ENCODE results near the gene NACA.
"Not testable (repeated sequence)": the region's sequence is repeated elsewhere in the genome, so short reads cannot be mapped to it uniquely, and the experiment has no call there.

Gene NACA

GRCh38 chr12:56714431-56714929 lies 10.6 kb downstream of the NACA start:
- Histone ChIP-seq H3K27me3 (ENCODE audit: low read depth, low read length) (no peaks in the 10 kb centered on the region), H3K36me3 (ENCODE audit: control insufficient read depth in 1 of 2, insufficient read depth in 2 of 2, low read length in 2 of 2) (peaks cover 42 to 52% of the 10 kb centered on the region in 2 donors), H3K4me1 (ENCODE audit: control insufficient read depth in 1 of 2, insufficient read depth in 2 of 2, low read length in 2 of 2) (peaks cover 5 to 39% of the 10 kb centered on the region in 2 donors), H3K4me3 (ENCODE audit: low read depth in 1 of 2, low read length in 2 of 2) (no peak overlapping the region), H3K9me3 (ENCODE audit: control insufficient read depth in 1 of 2, low read length in 2 of 2) (no peaks in the 10 kb centered on the region), H3K27ac (ENCODE audit: low read length) (no peak overlapping the region)

DNA sequence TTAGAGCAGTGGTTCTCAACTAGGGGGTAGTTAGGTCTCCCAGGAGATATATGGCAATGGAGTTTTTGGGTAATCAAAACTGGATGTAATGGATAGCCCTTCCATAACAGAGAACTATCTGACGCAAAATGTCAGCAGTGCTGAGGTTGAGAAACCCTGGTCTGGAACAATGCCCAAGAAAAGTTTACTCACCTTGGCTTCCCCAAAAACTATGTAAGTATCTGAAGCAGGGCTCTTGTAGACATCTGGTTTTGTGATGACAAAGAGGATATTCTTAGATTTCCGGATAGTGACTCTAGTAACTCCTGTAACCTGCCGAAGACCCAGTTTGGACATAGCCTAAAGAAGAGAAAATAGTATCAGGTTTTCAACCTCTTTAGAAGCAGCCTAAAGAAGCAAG lies 11.8 kb downstream of the NACA start:
- Histone ChIP-seq H3K4me1 (ENCODE audit: control insufficient read depth in 1 of 2, insufficient read depth in 2 of 2, low read length in 2 of 2) (peaks cover 5 to 28% of the 10 kb centered on the region in 2 donors), H3K9me3 (ENCODE audit: control insufficient read depth in 1 of 2, low read length in 2 of 2) (no peaks in the 10 kb centered on the region), H3K36me3 (ENCODE audit: control insufficient read depth in 1 of 2, insufficient read depth in 2 of 2, low read length in 2 of 2) (peaks cover 36 to 41% of the 10 kb centered on the region in 2 donors), H3K27me3 (ENCODE audit: low read depth, low read length) (no peaks in the 10 kb centered on the region), H3K27ac (ENCODE audit: low read length) (no peak overlapping the region), H3K4me3 (ENCODE audit: low read depth in 1 of 2, low read length in 2 of 2) (no peak overlapping the region)

- H3K36me3 ChIP-seq (ENCODE audit: control insufficient read depth in 1 of 2, insufficient read depth in 2 of 2, low read length in 2 of 2): peaks cover 29 to 31% of the 10 kb centered on the region in 2 donors
- no peaks in the 10 kb centered on the region for H3K27me3 ChIP-seq (ENCODE audit: low read depth, low read length)
- no peak overlapping the region for H3K27ac ChIP-seq (ENCODE audit: low read length)
- no peaks in the 10 kb centered on the region for H3K9me3 ChIP-seq (ENCODE audit: control insufficient read depth in 1 of 2, low read length in 2 of 2)
- no peak overlapping the region for H3K4me3 ChIP-seq (ENCODE audit: low read depth in 1 of 2, low read length in 2 of 2)
- H3K4me1 ChIP-seq (ENCODE audit: control insufficient read depth in 1 of 2, insufficient read depth in 2 of 2, low read length in 2 of 2): no peaks in the 10 kb centered on the region
Measured at GRCh38 chr12:56709759-56710376, 15.2 kb downstream of the NACA start.

DNA sequence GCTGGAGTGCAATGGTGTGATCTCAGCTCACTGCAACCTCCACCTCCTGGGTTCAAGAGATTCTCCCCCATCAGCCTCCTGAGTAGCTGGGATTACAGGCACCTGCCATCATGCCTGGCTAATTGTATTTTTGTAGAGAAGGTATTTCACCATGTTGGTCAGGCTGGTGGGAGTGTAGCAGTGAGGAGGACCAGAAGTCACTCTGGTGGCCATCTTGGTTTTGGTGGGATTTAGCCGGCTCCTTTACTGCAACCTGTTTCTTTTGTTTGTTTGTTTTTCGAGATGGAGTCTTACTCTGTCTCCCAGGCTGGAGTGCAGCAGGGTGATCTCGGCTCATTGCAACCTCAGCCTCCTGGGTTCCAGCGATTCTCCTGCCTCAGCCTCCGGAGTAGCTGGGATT lies 20.6 kb downstream of the NACA start:
- not testable (repeated sequence) for H3K4me3 ChIP-seq (ENCODE audit: low read depth in 1 of 2, low read length in 2 of 2); H3K27me3 ChIP-seq (ENCODE audit: low read depth, low read length); H3K36me3 ChIP-seq (ENCODE audit: control insufficient read depth in 1 of 2, insufficient read depth in 2 of 2, low read length in 2 of 2); H3K27ac ChIP-seq (ENCODE audit: low read length); H3K4me1 ChIP-seq (ENCODE audit: control insufficient read depth in 1 of 2, insufficient read depth in 2 of 2, low read length in 2 of 2); H3K9me3 ChIP-seq (ENCODE audit: control insufficient read depth in 1 of 2, low read length in 2 of 2)

DNA sequence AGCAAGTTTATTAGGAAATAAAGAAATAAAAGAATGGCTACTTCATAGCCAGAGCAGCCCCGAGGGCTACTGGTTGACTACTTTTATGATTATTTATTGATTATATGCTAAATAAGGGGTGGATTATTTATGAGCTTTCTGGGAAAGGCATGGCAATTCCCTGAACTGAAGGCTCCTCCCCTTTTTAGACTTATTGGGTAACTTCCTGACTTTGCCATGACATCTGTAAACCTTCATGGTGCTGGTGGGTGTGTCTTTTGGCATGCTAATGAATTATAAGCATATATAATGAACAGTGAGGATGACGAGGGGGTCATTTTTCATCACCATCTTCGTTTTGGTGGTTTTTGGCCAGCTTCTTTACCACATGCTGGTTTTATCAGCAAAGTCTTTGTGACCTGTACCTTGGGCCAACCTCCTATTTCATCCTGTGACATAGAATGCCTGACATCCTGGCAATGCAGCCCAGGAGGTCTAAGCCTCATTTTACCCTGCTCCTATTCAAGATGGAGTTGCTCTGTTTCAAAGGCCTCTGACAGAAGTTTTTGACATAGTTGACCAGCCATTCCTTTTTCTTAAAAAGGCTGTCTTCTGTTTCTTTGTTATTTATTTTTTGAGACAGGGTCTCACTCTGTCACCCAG lies 26.0 kb downstream of the NACA start:
- Histone ChIP-seq H3K27me3 (ENCODE audit: low read depth, low read length) (no peaks in the 10 kb centered on the region), H3K4me1 (ENCODE audit: control insufficient read depth in 1 of 2, insufficient read depth in 2 of 2, low read length in 2 of 2) (no peaks in the 10 kb centered on the region), H3K36me3 (ENCODE audit: control insufficient read depth in 1 of 2, insufficient read depth in 2 of 2, low read length in 2 of 2) (no peaks in the 10 kb centered on the region), H3K4me3 (ENCODE audit: low read depth in 1 of 2, low read length in 2 of 2) (no peak overlapping the region), H3K9me3 (ENCODE audit: control insufficient read depth in 1 of 2, low read length in 2 of 2) (no peaks in the 10 kb centered on the region), H3K27ac (ENCODE audit: low read length) (no peak overlapping the region)

DNA sequence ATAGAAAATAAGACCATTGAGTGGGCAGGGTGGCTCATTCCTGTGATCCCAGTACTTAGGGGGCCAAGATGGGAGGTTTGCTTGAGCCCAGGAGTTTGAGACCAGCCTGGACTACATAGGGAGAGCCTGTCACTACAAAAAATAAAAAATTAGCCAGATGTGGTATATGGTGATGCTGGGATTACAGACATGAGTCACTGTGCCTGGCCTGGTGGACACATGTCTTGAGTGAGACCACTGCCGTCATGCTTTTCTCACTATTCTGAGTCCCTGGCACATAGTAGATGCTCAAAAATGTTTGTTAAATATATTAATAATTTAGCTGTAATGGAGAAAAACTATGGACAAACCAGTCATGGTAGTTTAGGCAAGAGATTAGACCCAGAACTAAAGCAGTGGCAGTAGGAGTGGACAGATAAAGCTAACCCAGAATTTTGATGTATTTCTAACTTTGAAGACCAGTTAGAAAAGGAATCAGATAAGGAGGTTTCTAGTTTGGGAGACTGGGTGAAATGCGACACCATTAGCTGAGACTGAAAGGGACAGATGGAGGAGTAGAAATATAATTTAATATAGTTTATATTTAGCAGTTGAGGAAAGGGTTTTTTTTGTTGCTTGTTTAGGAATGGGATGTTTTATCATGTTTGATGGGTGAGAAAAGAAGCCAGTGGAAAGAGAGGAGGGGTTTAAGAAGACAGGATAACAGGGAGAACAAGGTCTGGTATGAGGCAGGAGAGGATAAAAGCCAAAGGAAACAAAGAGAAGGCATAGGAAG lies 29.6 kb downstream of the NACA start:
- no peak overlapping the region for H3K27ac ChIP-seq (ENCODE audit: low read length)
- no peaks in the 10 kb centered on the region for H3K27me3 ChIP-seq (ENCODE audit: low read depth, low read length)
- H3K4me1 ChIP-seq (ENCODE audit: control insufficient read depth in 1 of 2, insufficient read depth in 2 of 2, low read length in 2 of 2): no peaks in the 10 kb centered on the region
- H3K4me3 ChIP-seq (ENCODE audit: low read depth in 1 of 2, low read length in 2 of 2): no peak overlapping the region
- H3K36me3 ChIP-seq (ENCODE audit: control insufficient read depth in 1 of 2, insufficient read depth in 2 of 2, low read length in 2 of 2): no peaks in the 10 kb centered on the region
- no peaks in the 10 kb centered on the region for H3K9me3 ChIP-seq (ENCODE audit: control insufficient read depth in 1 of 2, low read length in 2 of 2)

DNA sequence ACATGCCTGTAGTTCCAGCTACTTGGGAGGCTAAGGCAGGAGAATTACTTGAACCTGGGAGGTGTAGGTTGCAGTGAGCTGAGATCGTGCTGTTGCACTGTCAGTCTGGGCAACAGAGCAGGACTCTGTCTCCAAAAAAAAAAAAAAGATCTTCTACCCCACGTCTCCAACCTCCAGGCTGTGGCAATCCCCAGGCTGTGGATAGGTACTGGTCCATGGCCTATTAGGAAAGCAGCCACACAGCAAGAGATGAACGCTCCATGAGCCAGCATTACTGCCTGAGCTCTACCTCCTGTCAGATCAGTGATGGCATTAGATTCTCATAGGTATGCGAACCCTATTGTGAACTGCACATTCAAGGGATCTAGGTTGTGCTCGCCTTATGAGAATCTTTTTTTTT lies 30.9 kb downstream of the NACA start:
- H3K27ac ChIP-seq (ENCODE audit: low read length): no peak overlapping the region
- no peaks in the 10 kb centered on the region for H3K27me3 ChIP-seq (ENCODE audit: low read depth, low read length)
- no peaks in the 10 kb centered on the region for H3K36me3 ChIP-seq (ENCODE audit: control insufficient read depth in 1 of 2, insufficient read depth in 2 of 2, low read length in 2 of 2)
- no peak overlapping the region for H3K4me3 ChIP-seq (ENCODE audit: low read depth in 1 of 2, low read length in 2 of 2)
- no peaks in the 10 kb centered on the region for H3K9me3 ChIP-seq (ENCODE audit: control insufficient read depth in 1 of 2, low read length in 2 of 2)
- no peaks in the 10 kb centered on the region for H3K4me1 ChIP-seq (ENCODE audit: control insufficient read depth in 1 of 2, insufficient read depth in 2 of 2, low read length in 2 of 2)

DNA sequence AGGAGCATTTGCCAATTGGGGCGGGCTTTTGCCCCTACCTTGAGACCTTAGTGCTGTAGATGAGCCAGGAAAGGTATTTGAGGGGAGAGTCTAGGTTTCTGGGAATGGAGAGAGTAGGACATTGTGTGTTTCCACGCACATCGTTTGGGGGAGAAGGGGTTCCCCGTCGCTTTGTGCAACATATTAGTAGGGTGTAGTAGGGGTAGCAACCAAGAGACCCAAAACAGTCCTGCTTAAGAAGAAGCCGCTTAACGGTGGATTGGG lies 36.3 kb downstream of the NACA start:
- Histone ChIP-seq H3K36me3 (ENCODE audit: control insufficient read depth in 1 of 2, insufficient read depth in 2 of 2, low read length in 2 of 2) (peaks cover 0 to 9% of the 10 kb centered on the region in 2 donors), H3K4me3 (ENCODE audit: low read depth in 1 of 2, low read length in 2 of 2) (peak overlapping the region; percentile 66 to 70), H3K4me1 (ENCODE audit: control insufficient read depth in 1 of 2, insufficient read depth in 2 of 2, low read length in 2 of 2) (peaks cover 10 to 21% of the 10 kb centered on the region in 2 donors), H3K9me3 (ENCODE audit: control insufficient read depth in 1 of 2, low read length in 2 of 2) (no peaks in the 10 kb centered on the region), H3K27ac (ENCODE audit: low read length) (peak overlapping the region; percentile 99), H3K27me3 (ENCODE audit: low read depth, low read length) (no peaks in the 10 kb centered on the region)

GRCh38 chr12:56688129-56688845 lies 36.8 kb downstream of the NACA start, which contains the start of gene PTGES3:
Gene PTGES3 (minus strand): TSS chr12:56688284. CDS start chr12:56687999, 285 bp downstream.
- H3K9me3 ChIP-seq (ENCODE audit: control insufficient read depth in 1 of 2, low read length in 2 of 2): no peaks in the 10 kb centered on the region
- no peaks in the 10 kb centered on the region for H3K27me3 ChIP-seq (ENCODE audit: low read depth, low read length)
- peaks cover 10 to 22% of the 10 kb centered on the region in 2 donors for H3K4me1 ChIP-seq (ENCODE audit: control insufficient read depth in 1 of 2, insufficient read depth in 2 of 2, low read length in 2 of 2)
- H3K36me3 ChIP-seq (ENCODE audit: control insufficient read depth in 1 of 2, insufficient read depth in 2 of 2, low read length in 2 of 2): peaks cover 0 to 9% of the 10 kb centered on the region in 2 donors
- peak within 1 kb of the TSS; percentile 78 to 98 for H3K4me3 ChIP-seq (ENCODE audit: low read depth in 1 of 2, low read length in 2 of 2)
- H3K27ac ChIP-seq (ENCODE audit: low read length): peak within 1 kb of the TSS; percentile 99

DNA sequence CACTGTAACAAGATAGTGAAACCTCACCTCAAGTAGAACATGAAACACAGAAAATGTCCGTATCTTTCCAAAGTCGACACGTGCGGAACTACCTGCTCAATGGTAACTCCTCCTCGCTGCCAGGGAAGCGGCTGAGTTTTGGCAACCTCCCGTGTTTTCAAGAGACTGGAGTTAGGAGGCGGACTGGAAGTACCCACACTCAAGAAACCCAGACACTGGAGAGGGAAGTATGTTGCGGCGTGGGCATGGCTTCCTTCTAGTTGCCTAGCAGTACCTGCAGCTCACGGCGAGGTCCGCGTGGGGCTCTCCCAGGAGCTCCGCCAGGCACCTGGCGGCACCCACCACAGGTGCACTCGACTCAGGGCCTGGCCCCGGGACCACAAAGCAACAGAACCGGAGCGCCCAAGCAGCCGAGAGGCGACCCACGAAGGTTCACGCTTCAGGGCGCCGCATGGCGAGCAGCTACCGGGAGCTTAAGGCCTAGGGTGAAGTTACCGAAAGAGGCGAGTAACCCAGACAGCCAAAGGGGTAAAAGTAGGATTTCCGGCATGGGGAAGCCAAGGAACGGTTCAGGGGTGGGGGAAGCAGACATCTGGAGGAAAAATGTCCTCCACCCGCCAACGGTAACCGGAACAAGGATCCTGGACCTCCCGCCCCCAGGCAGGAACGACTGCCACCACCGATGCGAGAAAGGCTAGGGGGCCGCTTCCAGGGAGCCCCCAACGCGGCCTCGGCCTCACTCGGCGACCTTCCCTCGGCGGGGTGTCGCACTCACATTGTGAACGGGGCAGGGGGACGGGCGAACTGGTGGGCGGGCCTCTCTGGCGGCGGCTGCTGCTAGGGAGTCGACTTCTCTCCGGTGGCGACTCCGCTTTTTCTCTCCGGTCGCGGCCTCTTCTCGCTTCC lies 37.6 kb downstream of the NACA start:
- H3K4me3 ChIP-seq (ENCODE audit: low read depth in 1 of 2, low read length in 2 of 2): peak overlapping the region; percentile 78 to 98
- no peaks in the 10 kb centered on the region for H3K27me3 ChIP-seq (ENCODE audit: low read depth, low read length)
- peaks cover 0 to 9% of the 10 kb centered on the region in 2 donors for H3K36me3 ChIP-seq (ENCODE audit: control insufficient read depth in 1 of 2, insufficient read depth in 2 of 2, low read length in 2 of 2)
- peak overlapping the region; percentile 99 for H3K27ac ChIP-seq (ENCODE audit: low read length)
- H3K9me3 ChIP-seq (ENCODE audit: control insufficient read depth in 1 of 2, low read length in 2 of 2): no peaks in the 10 kb centered on the region
- peaks cover 10 to 22% of the 10 kb centered on the region in 2 donors for H3K4me1 ChIP-seq (ENCODE audit: control insufficient read depth in 1 of 2, insufficient read depth in 2 of 2, low read length in 2 of 2)

Data from muscle layer of duodenum (tissue), 2 donors.